Dendritic cell treated with granulocyte-macrophage colony-stimulating factor and Interleukin-4, amounts not matched to agents 40 ng/mL and 50 ng/mL, for 4 days (primary cell): ENCODE measurements around the gene MST1.
A peak's percentile ranks its signal among the peaks of the same experiment; 100 is the strongest.

Experiments used
- H3K27ac Mint-ChIP-seq: one replicate; pipeline ENCODE4 v1.8.0; 2022; ENCODE audit warnings: mild to moderate bottlenecking, mixed read lengths
- H3K27me3 Mint-ChIP-seq: one replicate; pipeline ENCODE4 v1.8.0; 2022; ENCODE audit warnings: mild to moderate bottlenecking, mixed read lengths
- H3K36me3 Mint-ChIP-seq: one replicate; pipeline ENCODE4 v1.8.0; 2022; ENCODE audit warnings: low read depth, mixed read lengths
- H3K4me1 Mint-ChIP-seq: one replicate; pipeline ENCODE4 v1.8.0; 2022; ENCODE audit warnings: low read depth, mixed read lengths
- H3K4me3 Mint-ChIP-seq: one replicate; pipeline ENCODE4 v1.8.0; 2022; ENCODE audit warnings: mild to moderate bottlenecking, moderate library complexity, mixed read lengths
- H3K9me3 Mint-ChIP-seq: one replicate; pipeline ENCODE4 v1.8.0; 2022; ENCODE audit warnings: mixed read lengths
- intact Hi-C: fragments of 100-400 bp; cut with micrococcal nuclease; formaldehyde crosslinking; loops from one replicate; pipeline ENCODE4 v1.15.0; 2022

Gene MST1

GRCh38 chr3:49723296-49723627, 34.0 kb upstream of the MST1 start:
- Mint-ChIP-seq H3K4me1 (peaks cover 68% of the 10 kb centered on the region), H3K36me3 (peaks cover 83% of the 10 kb centered on the region), H3K27me3 (peaks cover 8% of the 10 kb centered on the region), H3K27ac (peak overlapping the region; percentile 100), H3K4me3 (peak overlapping the region; percentile 94), H3K9me3 (no peaks in the 10 kb centered on the region)
- intact Hi-C loops: loop anchor here (5.0 to 10.0 kb wide), 2 partner anchors 62 to 701 kb away; partner anchors contain the start of genes IP6K1 and NDUFAF3

- intact Hi-C loops: loop anchor here (5.0 to 10.0 kb wide), 2 partner anchors 62 to 701 kb away; partner anchors contain the start of genes IP6K1 and NDUFAF3
These were observed 33.6 kb upstream of the MST1 start for GRCh38 chr3:49722896-49723295.

GRCh38 chr3:49721896-49722781, 32.9 kb upstream of the MST1 start:
- intact Hi-C loops: loop anchor here (5.0 to 10.0 kb wide), 2 partner anchors 63 to 700 kb away; partner anchors contain the start of genes IP6K1 and NDUFAF3
- H3K4me1 Mint-ChIP-seq: peaks cover 75% of the 10 kb centered on the region

More at GRCh38 chr3:49722896-49723295, 33.6 kb upstream of the MST1 start:
- H3K4me3 Mint-ChIP-seq: peak overlapping the region; percentile 94
- no peaks in the 10 kb centered on the region for H3K9me3 Mint-ChIP-seq
- peaks cover 9% of the 10 kb centered on the region for H3K27me3 Mint-ChIP-seq
- H3K36me3 Mint-ChIP-seq: peaks cover 83% of the 10 kb centered on the region
- H3K4me1 Mint-ChIP-seq: peaks cover 68% of the 10 kb centered on the region
- peak overlapping the region; percentile 100 for H3K27ac Mint-ChIP-seq

GRCh38 chr3:49721596-49721895, 32.3 kb upstream of the MST1 start:
- Mint-ChIP-seq H3K27me3 (peaks cover 12% of the 10 kb centered on the region), H3K9me3 (no peaks in the 10 kb centered on the region), H3K36me3 (peaks cover 73% of the 10 kb centered on the region), H3K4me1 (peaks cover 78% of the 10 kb centered on the region), H3K4me3 (no peak overlapping the region), H3K27ac (no peak overlapping the region)
- intact Hi-C loops: loop anchor here (5.0 to 10.0 kb wide), 2 partner anchors 63 to 699 kb away; partner anchors contain the start of genes IP6K1 and NDUFAF3

More at GRCh38 chr3:49721896-49722781, 32.9 kb upstream of the MST1 start:
- H3K27ac Mint-ChIP-seq: peak overlapping the region; percentile 100
- peaks cover 12% of the 10 kb centered on the region for H3K27me3 Mint-ChIP-seq
- H3K9me3 Mint-ChIP-seq: no peaks in the 10 kb centered on the region
- peaks cover 78% of the 10 kb centered on the region for H3K36me3 Mint-ChIP-seq
- peak overlapping the region; percentile 94 for H3K4me3 Mint-ChIP-seq

GRCh38 chr3:49720855-49721595, 31.8 kb upstream of the MST1 start:
- Mint-ChIP-seq H3K27me3 (peaks cover 12% of the 10 kb centered on the region), H3K27ac (no peak overlapping the region), H3K4me1 (peaks cover 78% of the 10 kb centered on the region), H3K9me3 (no peaks in the 10 kb centered on the region), H3K36me3 (peaks cover 73% of the 10 kb centered on the region), H3K4me3 (no peak overlapping the region)
- intact Hi-C loops: loop anchor here (5.0 to 10.0 kb wide), 2 partner anchors 64 to 699 kb away; partner anchors contain the start of genes IP6K1 and NDUFAF3

- Mint-ChIP-seq H3K27me3 (peaks cover 12% of the 10 kb centered on the region), H3K9me3 (no peaks in the 10 kb centered on the region), H3K27ac (peak within 1 kb of the TSS; percentile 80), H3K36me3 (peaks cover 80% of the 10 kb centered on the region), H3K4me1 (peaks cover 63% of the 10 kb centered on the region), H3K4me3 (peak within 1 kb of the TSS; percentile 76)
- intact Hi-C loops: no loop called here
These were observed 30.1 kb upstream of the MST1 start, which contains the start of gene AMIGO3 for GRCh38 chr3:49719214-49719884. Gene AMIGO3, minus strand, starts transcription at chr3:49719684. Its CDS starts 219 bp downstream, at chr3:49719465.

GRCh38 chr3:49718858-49719213, 29.6 kb upstream of the MST1 start:
- Mint-ChIP-seq H3K9me3 (no peaks in the 10 kb centered on the region), H3K4me3 (peak overlapping the region; percentile 76), H3K27me3 (peaks cover 12% of the 10 kb centered on the region), H3K27ac (peak overlapping the region; percentile 80), H3K4me1 (peaks cover 59% of the 10 kb centered on the region), H3K36me3 (peaks cover 80% of the 10 kb centered on the region)
- intact Hi-C loops: no loop called here

- H3K4me1 Mint-ChIP-seq: peaks cover 57% of the 10 kb centered on the region
- peaks cover 12% of the 10 kb centered on the region for H3K27me3 Mint-ChIP-seq
- H3K27ac Mint-ChIP-seq: no peak overlapping the region
- intact Hi-C loops: no loop called here
- H3K4me3 Mint-ChIP-seq: peak overlapping the region; percentile 76
- no peaks in the 10 kb centered on the region for H3K9me3 Mint-ChIP-seq
- H3K36me3 Mint-ChIP-seq: peaks cover 74% of the 10 kb centered on the region
These were observed 28.9 kb upstream of the MST1 start for GRCh38 chr3:49717959-49718857.

- no peak overlapping the region for H3K4me3 Mint-ChIP-seq
- no peaks in the 10 kb centered on the region for H3K9me3 Mint-ChIP-seq
- peaks cover 12% of the 10 kb centered on the region for H3K27me3 Mint-ChIP-seq
- peaks cover 71% of the 10 kb centered on the region for H3K36me3 Mint-ChIP-seq
- intact Hi-C loops: no loop called here
- peak overlapping the region; percentile 45 for H3K27ac Mint-ChIP-seq
- peaks cover 56% of the 10 kb centered on the region for H3K4me1 Mint-ChIP-seq
These were observed 28.1 kb upstream of the MST1 start for GRCh38 chr3:49717211-49717958.

GRCh38 chr3:49716691-49717210, 27.5 kb upstream of the MST1 start:
- intact Hi-C loops: no loop called here
- no peak overlapping the region for H3K4me3 Mint-ChIP-seq

GRCh38 chr3:49716169-49716568, 26.9 kb upstream of the MST1 start:
- Mint-ChIP-seq H3K27me3 (peaks cover 12% of the 10 kb centered on the region), H3K9me3 (no peaks in the 10 kb centered on the region), H3K27ac (no peak overlapping the region), H3K4me3 (no peak overlapping the region), H3K4me1 (peaks cover 52% of the 10 kb centered on the region), H3K36me3 (peaks cover 71% of the 10 kb centered on the region)
- intact Hi-C loops: no loop called here

More at GRCh38 chr3:49716691-49717210, 27.5 kb upstream of the MST1 start:
- Mint-ChIP-seq H3K4me1 (peaks cover 56% of the 10 kb centered on the region), H3K27ac (no peak overlapping the region), H3K9me3 (no peaks in the 10 kb centered on the region), H3K27me3 (peaks cover 12% of the 10 kb centered on the region), H3K36me3 (peaks cover 71% of the 10 kb centered on the region)

- Mint-ChIP-seq H3K27me3 (peaks cover 12% of the 10 kb centered on the region), H3K4me1 (peaks cover 47% of the 10 kb centered on the region), H3K9me3 (no peaks in the 10 kb centered on the region), H3K36me3 (peaks cover 70% of the 10 kb centered on the region), H3K27ac (no peak overlapping the region), H3K4me3 (no peak overlapping the region)
- intact Hi-C loops: no loop called here
These were observed 26.4 kb upstream of the MST1 start for GRCh38 chr3:49715611-49716121.
